CD4-positive, CD25-positive, alpha-beta regulatory T cell (primary cell): Measurements from ENCODE around the gene AGBL4. TPM values are rescaled to one million over a fixed set of nuclear protein-coding genes. Genes with fewer than 3 reads are reported as not detected.

Experiments
- ATAC-seq, 2 donors: fragments of 150-1000 bp; cut with Tn5 transposase; one replicate each; pipeline ENCODE4 v1.10.0; 2021; ENCODE audit warnings: low read depth in 2 of 2, moderate number of reproducible peaks in 2 of 2, moderate library complexity in 1 of 2
- DNase-seq, 3 donors: peaks; one replicate each; pipeline versions ENCODE4 v3.0.0 to v3.0.0-alpha.2; 2012 to 2022; ENCODE audit warnings: mixed read lengths in 1 of 3
- H3K27ac ChIP-seq: one replicate; pipeline ENCODE4 v1.7.0; 2013; ENCODE audit warnings: mild to moderate bottlenecking, low read length; ENCODE audit not compliant: insufficient read depth, poor library complexity, severe bottlenecking
- H3K27me3 ChIP-seq: one replicate; pipeline ENCODE4 v1.7.0; 2013; ENCODE audit warnings: low read length; ENCODE audit not compliant: control insufficient read depth, insufficient read depth
- H3K36me3 ChIP-seq: one replicate; pipeline ENCODE4 v1.7.0; 2013; ENCODE audit warnings: mild to moderate bottlenecking, low read length, moderate library complexity; ENCODE audit not compliant: control insufficient read depth, insufficient read depth
- H3K4me1 ChIP-seq: 2 replicates; pipeline ENCODE4 v1.7.0; 2013; ENCODE audit warnings: mild to moderate bottlenecking, low read length; ENCODE audit not compliant: insufficient read depth, control insufficient read depth, poor library complexity, severe bottlenecking
- H3K4me3 ChIP-seq: one replicate; pipeline ENCODE4 v1.7.0; 2013; ENCODE audit warnings: low read depth, mild to moderate bottlenecking, low read length, moderate library complexity
- H3K9me3 ChIP-seq, 2 experiments: 1 replicate in 1 of 2; 2 replicates in 1 of 2; pipeline ENCODE4 v1.7.0; 2013; ENCODE audit warnings: low read length in 2 of 2, mild to moderate bottlenecking in 1 of 2, moderate library complexity in 1 of 2; ENCODE audit not compliant: control insufficient read depth in 2 of 2
- H3K27ac Mint-ChIP-seq, 3 donors: one replicate each; pipeline ENCODE4 v1.8.0; 2020 to 2022; ENCODE audit warnings: mild to moderate bottlenecking in 3 of 3, mixed read lengths in 3 of 3, moderate library complexity in 2 of 3
- H3K27me3 Mint-ChIP-seq: one replicate; pipeline ENCODE4 v1.8.0; 2022; ENCODE audit warnings: mild to moderate bottlenecking, mixed read lengths
- H3K36me3 Mint-ChIP-seq: one replicate; pipeline ENCODE4 v1.8.0; 2020; ENCODE audit warnings: mixed read lengths
- H3K4me1 Mint-ChIP-seq, 4 donors: one replicate each; pipeline ENCODE4 v1.8.0; 2020 to 2022; ENCODE audit warnings: mixed read lengths in 4 of 4, mild to moderate bottlenecking in 1 of 4
- H3K4me3 Mint-ChIP-seq, 4 donors: one replicate each; pipeline ENCODE4 v1.8.0; 2020 to 2022; ENCODE audit warnings: mild to moderate bottlenecking in 4 of 4, mixed read lengths in 4 of 4, moderate library complexity in 3 of 4
- H3K9me3 Mint-ChIP-seq, 7 donors: one replicate each; pipeline ENCODE4 v1.8.0; 2020 to 2022; ENCODE audit warnings: mixed read lengths in 7 of 7, mild to moderate bottlenecking in 3 of 7, moderate library complexity in 2 of 7
- polyA plus RNA-seq, 4 donors: library from polyadenylated mRNA; unstranded; fragments of 300-500 nt; fragmentation: Illumina TruSeq; gene quantifications; one replicate each; pipeline ENCODE4 v1.2.3, GENCODE V29; 2021
- total RNA-seq: library from RNA; stranded (reverse); gene quantifications from one replicate; pipeline ENCODE4 v1.2.3, GENCODE V29; 2022

The AGBL4 gene
- total and polyA plus RNA-seq, 5 donors from 2014 or later = 0.47 TPM; not detected in 4

GRCh38 chr1:48602349-48602748, 1421.4 kb downstream of the AGBL4 start:
- H3K9me3 Mint-ChIP-seq = no peaks in the 10 kb centered on the region

DNA sequence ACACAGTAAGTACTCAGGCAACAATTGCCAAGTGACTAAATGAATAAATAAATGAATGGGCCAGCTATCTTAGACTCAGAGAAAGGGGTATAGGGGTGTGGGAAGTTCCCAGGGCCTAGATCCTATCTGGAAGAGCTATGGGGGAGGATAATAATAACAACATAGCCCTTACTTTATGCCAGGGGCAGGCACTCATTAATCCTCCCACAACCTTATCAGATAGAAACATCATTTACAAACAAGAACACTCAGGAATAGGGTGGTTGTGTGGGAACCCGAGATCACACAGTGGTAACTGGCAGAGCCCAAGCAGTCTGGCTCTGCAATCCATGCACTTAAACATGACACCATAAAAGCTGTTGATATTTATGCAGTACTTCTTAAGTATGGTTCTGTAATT, 1423.6 kb downstream of the AGBL4 start:
- DNase-seq (no peak), ATAC-seq (no peak)
- no peaks in the 10 kb centered on the region for H3K36me3 Mint-ChIP-seq
- no peaks in the 10 kb centered on the region for H3K36me3 ChIP-seq
- H3K4me1 Mint-ChIP-seq = no peaks in the 10 kb centered on the region
- no peaks in the 10 kb centered on the region for H3K4me1 ChIP-seq
- H3K9me3 Mint-ChIP-seq = peaks cover 0 to 2% (median 0%) of the 10 kb centered on the region in 7 donors
- no peak overlapping the region for H3K27ac Mint-ChIP-seq
- H3K27me3 Mint-ChIP-seq = no peaks in the 10 kb centered on the region
- no peak overlapping the region for H3K4me3 ChIP-seq
- H3K4me3 Mint-ChIP-seq = no peak overlapping the region
- no peak overlapping the region for H3K27ac ChIP-seq
- peaks cover 2% of the 10 kb centered on the region for H3K27me3 ChIP-seq
- H3K9me3 ChIP-seq = no peaks in the 10 kb centered on the region

More at GRCh38 chr1:48602349-48602748, 1421.4 kb downstream of the AGBL4 start:
- Histone ChIP-seq H3K9me3 (no peaks in the 10 kb centered on the region), H3K4me1 (no peaks in the 10 kb centered on the region), H3K36me3 (no peaks in the 10 kb centered on the region), H3K4me3 (no peak overlapping the region), H3K27me3 (peaks cover 2% of the 10 kb centered on the region), H3K27ac (no peak overlapping the region)
- DNase-seq (no peak), ATAC-seq (no peak)
- no peak overlapping the region for H3K4me3 Mint-ChIP-seq
- H3K27ac Mint-ChIP-seq = no peak overlapping the region
- no peaks in the 10 kb centered on the region for H3K36me3 Mint-ChIP-seq
- H3K4me1 Mint-ChIP-seq = no peaks in the 10 kb centered on the region
- H3K27me3 Mint-ChIP-seq = no peaks in the 10 kb centered on the region

GRCh38 chr1:48597663-48598062, 1426.1 kb downstream of the AGBL4 start:
- H3K27me3 ChIP-seq = no peaks in the 10 kb centered on the region
- H3K36me3 Mint-ChIP-seq = no peaks in the 10 kb centered on the region
- no peaks in the 10 kb centered on the region for H3K9me3 ChIP-seq
- no peaks in the 10 kb centered on the region for H3K4me1 ChIP-seq
- peaks cover 0 to 2% (median 0%) of the 10 kb centered on the region in 7 donors for H3K9me3 Mint-ChIP-seq
- H3K4me3 Mint-ChIP-seq = no peak overlapping the region
- H3K27me3 Mint-ChIP-seq = no peaks in the 10 kb centered on the region
- no peak overlapping the region for H3K4me3 ChIP-seq
- ATAC-seq (no peak), DNase-seq (no peak)
- H3K4me1 Mint-ChIP-seq = no peaks in the 10 kb centered on the region
- no peak overlapping the region for H3K27ac Mint-ChIP-seq
- no peak overlapping the region for H3K27ac ChIP-seq
- H3K36me3 ChIP-seq = no peaks in the 10 kb centered on the region

DNA sequence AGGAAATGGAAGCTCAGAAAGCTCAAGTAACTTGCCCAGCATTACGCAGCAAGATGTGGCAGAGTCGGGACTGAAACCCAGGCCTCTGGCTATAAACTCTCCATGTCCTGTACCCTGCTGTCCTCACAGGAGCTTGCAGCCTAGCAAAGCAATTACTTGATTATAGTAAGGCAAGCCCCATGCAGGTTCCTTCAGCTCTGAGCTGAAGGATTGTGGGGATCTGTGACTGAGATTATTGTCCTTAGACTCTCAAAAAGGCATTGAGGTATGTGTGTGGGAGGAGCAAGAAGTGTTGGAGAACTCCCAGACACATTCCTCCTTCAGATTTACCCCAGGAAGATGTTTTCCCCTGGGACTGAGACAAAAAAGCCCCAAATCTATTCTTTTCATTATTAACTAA, 1427.7 kb downstream of the AGBL4 start:
- DNase-seq = no peak
- Mint-ChIP-seq H3K9me3 (peaks cover 0 to 2% (median 0%) of the 10 kb centered on the region in 7 donors), H3K4me3 (no peak overlapping the region), H3K4me1 (no peaks in the 10 kb centered on the region), H3K27me3 (no peaks in the 10 kb centered on the region), H3K36me3 (no peaks in the 10 kb centered on the region), H3K27ac (no peak overlapping the region)
- H3K4me1 ChIP-seq = no peaks in the 10 kb centered on the region
- H3K4me3 ChIP-seq = no peak overlapping the region
- H3K27ac ChIP-seq = no peak overlapping the region
- no peak for ATAC-seq
- no peaks in the 10 kb centered on the region for H3K9me3 ChIP-seq
- no peaks in the 10 kb centered on the region for H3K36me3 ChIP-seq
- H3K27me3 ChIP-seq = no peaks in the 10 kb centered on the region

- Histone ChIP-seq H3K9me3 (no peaks in the 10 kb centered on the region), H3K27ac (no peak overlapping the region), H3K36me3 (no peaks in the 10 kb centered on the region), H3K4me3 (no peak overlapping the region), H3K4me1 (no peaks in the 10 kb centered on the region), H3K27me3 (no peaks in the 10 kb centered on the region)
- no peaks in the 10 kb centered on the region for H3K4me1 Mint-ChIP-seq
- no peak overlapping the region for H3K4me3 Mint-ChIP-seq
- peak overlapping the region in 1 of 3 donors; percentile 20 for H3K27ac Mint-ChIP-seq
- H3K9me3 Mint-ChIP-seq = peaks cover 0 to 2% (median 0%) of the 10 kb centered on the region in 7 donors
- no peaks in the 10 kb centered on the region for H3K36me3 Mint-ChIP-seq
- DNase-seq = no peak
- no peak for ATAC-seq
- H3K27me3 Mint-ChIP-seq = no peaks in the 10 kb centered on the region
Measured at GRCh38 chr1:48595613-48596012, 1428.1 kb downstream of the AGBL4 start.

GRCh38 chr1:48592330-48592729, 1431.4 kb downstream of the AGBL4 start:
- H3K27me3 ChIP-seq = no peaks in the 10 kb centered on the region
- no peak overlapping the region for H3K27ac ChIP-seq
- no peaks in the 10 kb centered on the region for H3K36me3 ChIP-seq
- no peaks in the 10 kb centered on the region for H3K4me1 ChIP-seq
- Mint-ChIP-seq H3K4me3 (no peak overlapping the region), H3K36me3 (no peaks in the 10 kb centered on the region), H3K9me3 (peaks cover 0 to 2% (median 0%) of the 10 kb centered on the region in 7 donors), H3K27ac (no peak overlapping the region), H3K27me3 (no peaks in the 10 kb centered on the region), H3K4me1 (no peaks in the 10 kb centered on the region)
- no peaks in the 10 kb centered on the region for H3K9me3 ChIP-seq
- H3K4me3 ChIP-seq = no peak overlapping the region
- ATAC-seq (no peak), DNase-seq (no peak)

- no peak overlapping the region for H3K27ac Mint-ChIP-seq
- DNase-seq (no peak), ATAC-seq (no peak)
- Histone ChIP-seq H3K36me3 (no peaks in the 10 kb centered on the region), H3K4me1 (no peaks in the 10 kb centered on the region), H3K4me3 (no peak overlapping the region), H3K9me3 (no peaks in the 10 kb centered on the region), H3K27ac (no peak overlapping the region), H3K27me3 (no peaks in the 10 kb centered on the region)
- no peak overlapping the region for H3K4me3 Mint-ChIP-seq
- peaks cover 0 to 2% (median 0%) of the 10 kb centered on the region in 7 donors for H3K9me3 Mint-ChIP-seq
- H3K4me1 Mint-ChIP-seq = no peaks in the 10 kb centered on the region
- no peaks in the 10 kb centered on the region for H3K27me3 Mint-ChIP-seq
- H3K36me3 Mint-ChIP-seq = no peaks in the 10 kb centered on the region
Measured at GRCh38 chr1:48591181-48591580, 1432.6 kb downstream of the AGBL4 start.

- no peaks in the 10 kb centered on the region for H3K36me3 Mint-ChIP-seq
- peaks cover 0 to 4% (median 0%) of the 10 kb centered on the region in 7 donors for H3K9me3 Mint-ChIP-seq
- Histone ChIP-seq H3K36me3 (no peaks in the 10 kb centered on the region), H3K9me3 (no peaks in the 10 kb centered on the region), H3K4me3 (no peak overlapping the region), H3K27me3 (peaks cover 3% of the 10 kb centered on the region), H3K4me1 (no peaks in the 10 kb centered on the region), H3K27ac (no peak overlapping the region)
- DNase-seq = no peak
- ATAC-seq = no peak
- no peak overlapping the region for H3K27ac Mint-ChIP-seq
- H3K4me1 Mint-ChIP-seq = no peaks in the 10 kb centered on the region
- no peak overlapping the region for H3K4me3 Mint-ChIP-seq
- H3K27me3 Mint-ChIP-seq = no peaks in the 10 kb centered on the region
Measured at GRCh38 chr1:48588061-48588460, 1435.7 kb downstream of the AGBL4 start.
